HG03469 (cell line): Measurements from ENCODE around the gene ALG8.

Source experiments
- ATAC-seq: cut with Tn5 transposase; IDR thresholded peaks from one replicate; pipeline ENCODE4 v1.9.1; 2021; ENCODE audit warnings: mild to moderate bottlenecking, moderate library complexity, moderate number of reproducible peaks; ENCODE audit not compliant: unreplicated experiment

Gene ALG8

DNA sequence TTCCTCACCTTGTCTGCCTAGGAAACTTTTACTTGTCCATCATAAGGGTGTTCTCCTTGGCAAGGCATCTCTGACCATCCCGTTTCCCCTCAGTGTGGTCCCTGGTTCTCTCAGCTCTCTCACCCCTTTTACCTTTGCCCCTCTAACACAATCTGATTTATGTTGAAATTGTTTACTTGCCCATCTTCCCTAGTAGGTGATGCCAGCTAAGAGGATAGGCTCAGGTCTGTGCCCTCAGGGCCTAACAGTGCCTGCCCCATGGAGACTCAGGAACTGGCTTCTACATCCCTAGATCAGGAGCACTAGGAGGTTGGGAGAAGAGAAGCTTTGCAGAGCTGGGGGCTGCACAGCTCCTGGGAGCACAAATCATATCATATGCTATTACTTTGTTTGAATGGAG lies 21.1 kb upstream of the ALG8 start:
- no peak for ATAC-seq

DNA sequence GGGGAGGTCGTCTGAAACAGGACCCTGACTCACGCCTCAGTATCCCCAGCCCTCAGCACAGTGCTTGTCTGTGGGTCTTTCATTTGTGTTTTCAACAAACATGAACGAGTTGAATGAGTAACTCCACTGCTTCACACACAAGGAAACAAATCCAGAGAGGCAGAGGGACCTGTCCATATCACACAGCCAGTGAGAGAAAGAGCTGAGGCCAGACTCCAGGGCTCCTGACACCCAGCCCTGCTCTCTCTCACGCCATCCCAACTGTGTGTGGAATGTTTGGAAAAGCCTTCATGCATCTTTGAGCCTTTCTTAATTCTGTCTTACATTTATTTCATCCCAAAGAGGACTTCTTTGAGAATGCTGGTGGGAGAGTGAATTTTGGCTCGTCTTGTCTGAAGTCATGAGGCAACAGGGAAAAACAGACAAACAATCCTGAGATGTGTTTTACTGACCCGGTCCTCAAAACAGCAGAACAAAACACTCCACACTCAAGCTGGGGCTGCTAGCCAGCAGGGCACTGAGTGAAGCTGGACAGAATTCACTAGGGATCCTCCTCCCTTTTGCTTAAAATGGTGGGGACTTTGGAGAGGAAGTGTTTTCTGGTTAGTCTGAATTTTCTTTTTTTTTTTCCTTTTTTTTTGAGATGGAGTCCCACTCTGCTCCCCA lies 19.7 kb upstream of the ALG8 start:
- no peak for ATAC-seq

- ATAC-seq, result no peak
Observed at GRCh38 chr11:78156127-78156844, 16.9 kb upstream of the ALG8 start.

GRCh38 chr11:78151804-78152203 lies 12.4 kb upstream of the ALG8 start:
- ATAC-seq, result no peak

DNA sequence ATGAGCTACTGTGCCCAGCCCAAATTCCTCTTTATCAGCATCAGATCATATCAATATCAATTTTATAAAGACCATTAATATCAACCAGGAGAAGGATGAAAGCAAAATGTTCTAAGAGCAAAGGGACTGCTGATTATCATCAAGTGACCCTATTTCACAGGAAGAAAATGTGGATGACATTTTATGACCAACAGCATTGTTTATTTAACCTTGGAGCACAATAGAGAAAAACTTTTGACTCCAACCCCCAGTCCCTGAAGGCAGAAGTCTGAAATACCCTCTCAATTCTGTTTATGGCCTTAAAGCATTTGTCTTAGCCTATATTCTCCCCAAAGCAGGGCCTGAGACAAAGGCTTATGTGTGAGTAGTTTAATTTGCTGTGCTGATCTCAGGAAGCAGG lies 11.3 kb upstream of the ALG8 start:
- no peak for ATAC-seq

GRCh38 chr11:78150346-78150745 lies 10.9 kb upstream of the ALG8 start:
- ATAC-seq, result no peak

GRCh38 chr11:78149646-78150045 lies 10.2 kb upstream of the ALG8 start:
- ATAC-seq, result no peak

DNA sequence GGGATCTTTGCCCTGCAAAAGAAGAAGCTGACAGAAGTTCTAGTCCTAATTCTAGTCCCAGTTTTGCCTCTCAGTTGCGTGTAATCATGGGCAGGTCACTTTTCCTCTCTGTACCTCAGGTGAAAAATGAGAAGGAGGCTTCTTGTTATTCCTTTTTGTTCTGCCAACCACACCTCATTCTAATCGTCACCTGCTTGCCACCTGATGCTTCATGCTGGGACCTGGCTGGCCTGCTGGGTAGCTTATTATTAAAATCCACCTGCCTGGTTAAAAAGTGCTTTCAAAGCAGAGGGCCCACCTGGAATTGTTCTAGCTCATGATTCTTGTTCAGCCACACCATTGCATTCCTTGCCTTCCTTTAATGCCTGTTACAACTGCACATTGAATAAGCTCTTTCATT lies 8.4 kb upstream of the ALG8 start:
- no peak for ATAC-seq

DNA sequence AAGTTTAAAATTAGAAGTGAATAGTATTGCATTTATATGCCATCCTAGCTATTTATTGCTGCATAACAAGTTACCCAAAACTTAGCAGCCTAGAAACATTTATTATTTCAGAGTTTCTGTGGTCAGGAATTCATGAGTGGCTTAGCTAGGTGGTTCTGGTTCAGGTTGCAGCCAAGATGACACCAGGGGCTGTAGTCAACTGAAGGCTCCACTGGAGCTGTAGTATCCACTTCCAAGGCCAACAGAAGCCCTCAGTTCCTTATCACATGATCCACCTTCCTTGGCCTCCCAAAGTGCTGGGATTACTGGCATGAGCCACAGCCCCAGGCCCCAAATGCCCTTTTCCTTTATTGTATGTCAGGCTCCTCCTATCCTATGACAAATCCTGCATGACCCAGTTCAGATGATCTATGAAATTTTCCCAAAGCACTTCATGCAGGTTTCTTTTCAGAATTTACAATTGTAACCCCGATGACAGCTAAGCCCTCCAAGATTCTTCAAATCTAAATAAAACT lies 6.1 kb upstream of the ALG8 start:
- no peak for ATAC-seq

- ATAC-seq, result no peak
Observed at GRCh38 chr11:78140392-78141077, 1.1 kb upstream of the ALG8 start.

DNA sequence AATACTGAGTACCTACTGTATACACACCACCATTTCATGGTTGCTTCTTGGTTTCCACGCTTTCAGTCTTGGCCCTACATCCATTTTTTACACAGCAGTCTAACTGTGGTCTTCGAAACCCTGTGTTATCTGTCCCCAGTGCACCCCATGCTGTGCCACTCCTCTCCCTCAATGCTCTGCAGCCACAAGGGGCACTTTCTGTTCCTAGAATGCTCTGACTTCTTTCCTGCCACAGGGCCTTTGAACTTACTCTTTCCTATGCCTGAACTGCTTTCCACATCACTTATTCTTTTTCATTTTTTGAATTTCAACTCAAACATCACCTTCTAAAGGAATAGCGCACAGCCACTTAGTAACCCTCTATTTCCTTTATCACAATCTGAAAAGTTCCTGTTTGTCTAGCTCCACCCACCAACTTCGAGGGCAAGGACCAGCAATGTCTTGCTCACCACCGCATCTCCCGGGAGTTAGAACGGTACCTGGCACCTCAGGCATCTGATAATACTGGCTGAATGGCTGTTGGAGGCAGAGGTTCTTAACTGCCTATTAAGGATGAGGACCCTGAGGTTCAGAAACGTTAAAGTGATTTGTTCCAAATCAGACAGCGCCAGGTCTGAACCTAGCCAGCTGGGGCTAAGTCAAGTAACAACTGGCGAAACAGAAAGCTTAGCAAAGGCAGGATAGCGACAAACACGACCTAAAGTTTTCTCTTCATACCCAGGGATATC lies 568 bp downstream of the ALG8 start:
- ATAC-seq, result peak; percentile 6

DNA sequence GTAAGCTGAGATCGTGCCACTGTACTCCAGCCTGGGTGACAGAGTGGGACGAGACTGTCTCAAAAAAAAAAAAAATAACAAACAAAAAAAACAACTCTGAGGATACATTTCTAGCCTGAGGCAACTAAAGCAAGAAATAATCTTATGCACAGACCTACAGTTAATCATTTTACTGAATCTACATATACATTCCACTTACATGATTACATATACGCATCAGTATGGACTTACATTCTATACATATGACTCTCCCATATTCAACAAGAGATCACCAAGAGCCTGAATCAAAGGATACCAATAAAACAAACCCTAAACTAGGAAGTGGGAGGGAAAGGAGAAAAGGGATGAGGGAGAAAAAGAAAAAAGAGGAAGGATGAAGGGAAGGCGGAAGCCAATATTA lies 1.1 kb downstream of the ALG8 start:
- ATAC-seq, result no peak

DNA sequence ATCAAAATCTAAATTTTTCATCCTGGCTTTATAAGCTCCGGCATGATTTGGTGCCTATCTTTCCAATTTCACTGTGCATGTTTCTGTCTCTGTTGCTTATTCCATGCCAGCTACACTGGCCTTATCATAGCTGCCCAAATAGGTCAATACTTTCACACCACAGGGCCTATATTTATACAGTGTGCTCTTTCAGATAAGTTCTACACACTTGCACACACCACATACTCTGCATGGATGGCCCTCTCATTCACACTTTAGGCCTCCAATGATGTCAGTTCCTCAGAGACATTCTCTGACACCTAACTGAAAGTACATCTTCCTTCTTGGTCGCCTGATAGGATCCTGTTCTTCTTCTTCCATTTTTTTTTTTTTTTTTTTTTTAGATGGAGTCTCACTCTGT lies 7.0 kb downstream of the ALG8 start:
- no peak for ATAC-seq

GRCh38 chr11:78131956-78132355 lies 7.5 kb downstream of the ALG8 start:
- ATAC-seq, result no peak

DNA sequence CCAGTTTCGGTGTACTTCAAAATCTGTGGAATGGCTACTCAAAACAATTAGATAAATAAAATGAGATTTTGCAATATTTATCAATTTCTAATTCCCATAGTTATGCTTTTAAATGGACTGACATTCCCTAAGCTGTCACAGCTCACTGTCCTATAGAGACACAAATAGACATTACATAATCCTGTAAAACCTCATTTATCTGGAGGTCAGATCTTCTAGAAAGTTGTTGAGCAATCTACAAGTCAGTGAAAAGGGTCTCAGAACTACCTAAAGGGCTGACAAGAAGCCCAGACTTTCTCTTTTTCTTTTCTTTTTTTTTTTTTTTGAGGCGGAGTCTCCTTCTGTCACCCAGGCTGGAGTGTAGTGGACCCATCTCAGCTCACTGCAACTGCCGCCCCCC lies 12.0 kb downstream of the ALG8 start:
- no peak for ATAC-seq

GRCh38 chr11:78112582-78113275 lies 26.7 kb downstream of the ALG8 start:
- no peak for ATAC-seq

- ATAC-seq, result no peak
Observed at GRCh38 chr11:78111298-78111697, 28.1 kb downstream of the ALG8 start.

GRCh38 chr11:78110830-78111229 lies 28.6 kb downstream of the ALG8 start:
- ATAC-seq, result no peak

DNA sequence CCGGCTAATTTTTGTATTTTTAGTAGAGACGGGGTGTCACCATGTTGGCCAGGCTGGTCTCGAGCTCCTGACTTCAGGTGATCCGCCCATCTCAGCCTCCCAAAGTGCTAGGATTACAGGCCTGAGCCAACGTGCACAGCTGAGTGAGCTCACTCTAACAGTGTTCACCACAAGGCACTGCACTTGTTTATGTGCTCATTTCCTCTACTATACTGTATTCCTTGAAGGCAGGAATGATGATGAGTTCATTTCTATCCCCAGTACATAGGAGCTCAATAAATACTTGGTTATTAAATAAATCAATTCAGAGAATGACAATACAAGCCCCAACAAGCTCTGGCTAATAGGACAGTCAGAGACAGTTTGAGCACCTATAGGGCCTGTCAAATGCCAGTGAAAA lies 29.1 kb downstream of the ALG8 start:
- no peak for ATAC-seq

GRCh38 chr11:78109081-78110015 lies 30.1 kb downstream of the ALG8 start:
- ATAC-seq, result no peak
